RWPE1 (cell line): Measurements from ENCODE around the gene CDH10.

Source experiments
- CTCF ChIA-PET: fragments of 350-600 bp; sonication (Branson Sonifier 250); formaldehyde crosslinking; extraction: SDS; loops from one replicate; lab custom pipeline; 2021; lab: Yijun Ruan, JAX
- POLR2A ChIA-PET: fragments of 400-600 bp; formaldehyde crosslinking; extraction: SDS; loops from one replicate; lab custom pipeline; 2020; ENCODE audit warnings: antibody characterized with exemption; ENCODE audit not compliant: low non-redundant PET; lab: Yijun Ruan, JAX
- DNase-seq: peaks from one replicate; pipeline ENCODE4 v3.0.0; 2012; ENCODE audit warnings: low spot score
- H3K27ac ChIP-seq: fragments of 450-650 bp; 2 replicates; pipeline ENCODE4 v1.5.1; 2017
- CTCF ChIP-seq: fragments of 450-650 bp; conservative IDR thresholded peaks from 2 replicates; pipeline ENCODE4 v1.5.1; 2017; ENCODE audit warnings: low read depth, mild to moderate bottlenecking

Gene CDH10

GRCh38 chr5:24645483-24645882 is 705 bp upstream of the CDH10 start:
- ChIA-PET POLR2A (no interaction called here), CTCF (interaction anchor here (0.6 kb wide), 1 partner anchor 104 kb away, joined by 4 read pairs; no protein-coding TSS in a partner anchor)
- no peak overlapping the region for H3K27ac ChIP-seq
- DNase-seq = no peak
- TF ChIP-seq CTCF = 0 out of 2 replicates have a peak, but pooled peaks have one; percentile 10

GRCh38 chr5:24643880-24644279 is 898 bp downstream of the CDH10 start:
- no peak for TF ChIP-seq CTCF
- no peak overlapping the region for H3K27ac ChIP-seq
- no peak for DNase-seq
- ChIA-PET CTCF (no interaction called here), POLR2A (no interaction called here)

GRCh38 chr5:24643156-24643555 is 1.6 kb downstream of the CDH10 start:
- ChIA-PET POLR2A (no interaction called here), CTCF (no interaction called here)
- no peak for TF ChIP-seq CTCF
- no peak for DNase-seq
- H3K27ac ChIP-seq = no peak overlapping the region

- no peak overlapping the region for H3K27ac ChIP-seq
- peak; percentile 62 for TF ChIP-seq CTCF
- peak; percentile 16 for DNase-seq
- ChIA-PET CTCF (no interaction called here), POLR2A (no interaction called here)
Measured at GRCh38 chr5:24642022-24642421, 2.8 kb downstream of the CDH10 start.

- ChIA-PET POLR2A (no interaction called here), CTCF (interaction anchor here (0.7 kb wide), 1 partner anchor 194 kb away, joined by 7 read pairs; no protein-coding TSS in a partner anchor)
- no peak for DNase-seq
- H3K27ac ChIP-seq = no peak overlapping the region
- no peak for TF ChIP-seq CTCF
Measured at GRCh38 chr5:24635209-24635608, 9.6 kb downstream of the CDH10 start.

- no peak overlapping the region for H3K27ac ChIP-seq
- CTCF ChIA-PET = no interaction called here
- POLR2A ChIA-PET = no interaction called here
- peak; percentile 20 for DNase-seq
- TF ChIP-seq CTCF = peak; percentile 72
Measured at GRCh38 chr5:24633715-24634325, 11.0 kb downstream of the CDH10 start.
